GM19372 (cell line): ENCODE measurements around the gene C5.

Source experiments
- ATAC-seq: cut with Tn5 transposase; IDR thresholded peaks from one replicate; pipeline ENCODE4 v1.9.1; 2021; ENCODE audit warnings: mild to moderate bottlenecking, low read depth, moderate library complexity; ENCODE audit not compliant: unreplicated experiment

C5 gene

GRCh38 chr9:120946259-120946658 is 103.8 kb downstream of the C5 start:
- ATAC-seq: no peak

- ATAC-seq: no peak
Measured at GRCh38 chr9:120944948-120945347, 105.1 kb downstream of the C5 start.

- peak; percentile 97 for ATAC-seq
Measured at GRCh38 chr9:120944434-120944843, 105.6 kb downstream of the C5 start.

GRCh38 chr9:120942186-120943001 is 107.7 kb downstream of the C5 start:
- no peak for ATAC-seq

GRCh38 chr9:120941046-120941770 is 108.9 kb downstream of the C5 start:
- ATAC-seq: no peak

- no peak for ATAC-seq
Measured at GRCh38 chr9:120940573-120940972, 109.5 kb downstream of the C5 start.

- no peak for ATAC-seq
Measured at GRCh38 chr9:120938851-120939250, 111.2 kb downstream of the C5 start.

GRCh38 chr9:120937596-120937995 is 112.5 kb downstream of the C5 start:
- ATAC-seq: no peak

GRCh38 chr9:120937127-120937526 is 112.9 kb downstream of the C5 start:
- no peak for ATAC-seq

- no peak for ATAC-seq
Measured at GRCh38 chr9:120936764-120937122, 113.3 kb downstream of the C5 start.

- ATAC-seq: no peak
Measured at GRCh38 chr9:120936011-120936763, 113.9 kb downstream of the C5 start.

- no peak for ATAC-seq
Measured at GRCh38 chr9:120935383-120935857, 114.7 kb downstream of the C5 start.

GRCh38 chr9:120934281-120934680 is 115.8 kb downstream of the C5 start:
- ATAC-seq: no peak

GRCh38 chr9:120933310-120934055 is 116.6 kb downstream of the C5 start:
- no peak for ATAC-seq

- no peak for ATAC-seq
Measured at GRCh38 chr9:120932086-120932823, 117.8 kb downstream of the C5 start.

GRCh38 chr9:120931231-120932085 is 118.6 kb downstream of the C5 start:
- peak; percentile 49 for ATAC-seq

- ATAC-seq: no peak
Measured at GRCh38 chr9:120929229-120929791, 120.8 kb downstream of the C5 start.

- ATAC-seq: peak; percentile 38
Measured at GRCh38 chr9:120928483-120929228, 121.4 kb downstream of the C5 start.
